Uterus (tissue), 2 donors: ENCODE data around the gene SMAD3.

Source experiments
- POLR2A ChIP-seq, 2 donors: fragments of 450-650 bp; IDR thresholded peaks; one replicate each; pipeline ENCODE4 v1.6.1; 2016; ENCODE audit warnings: antibody characterized with exemption in 2 of 2, mild to moderate bottlenecking in 1 of 2, moderate library complexity in 1 of 2
- TF ChIP-seq, protein P1 (sequence below), 4 experiments: fragments of 200-600 bp in 2 of 4; fragments of 450-650 bp in 2 of 4; sonication (generic) in 2 of 4; IDR thresholded peaks; one replicate each; pipeline ENCODE4 v1.5.1; 2016 to 2019; ENCODE audit warnings: antibody characterized with exemption in 4 of 4, mild to moderate bottlenecking in 2 of 4, moderate library complexity in 1 of 4

DNA sequence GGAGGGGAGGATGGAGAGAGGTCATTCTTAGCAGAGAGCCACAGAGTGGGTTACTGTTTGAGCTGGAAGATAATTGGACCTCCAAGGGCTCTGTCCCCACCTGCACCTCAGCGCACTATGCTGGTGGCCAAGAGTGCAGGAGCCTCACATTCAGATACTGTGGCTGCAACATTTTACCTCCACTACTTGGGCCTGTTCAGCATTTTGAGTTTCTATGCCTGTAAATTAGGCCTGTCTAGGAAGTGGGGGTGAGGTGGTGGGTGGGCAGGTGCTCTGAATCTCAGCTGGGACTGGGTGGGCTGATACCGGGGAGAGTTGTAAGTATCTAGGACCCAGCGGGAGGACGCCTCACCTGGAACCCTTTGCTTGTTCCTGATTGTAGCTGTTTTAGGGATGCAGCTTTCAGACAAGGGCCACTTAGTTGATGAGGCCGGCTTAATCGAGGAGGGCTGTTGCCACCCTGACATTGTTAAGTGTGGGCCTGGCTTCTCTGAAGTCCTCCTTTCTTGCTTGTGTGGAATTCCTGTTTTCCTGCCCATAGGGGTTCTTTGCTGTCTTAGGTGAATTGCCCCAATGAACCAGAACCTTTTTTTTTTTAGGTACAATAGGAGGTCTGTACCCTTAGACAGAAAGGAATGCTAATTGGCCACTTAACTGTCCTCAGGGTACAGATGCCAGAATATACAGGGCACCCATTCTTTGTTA lies 83.8 kb downstream of the SMAD3 start:
- TF ChIP-seq, protein P1, sequence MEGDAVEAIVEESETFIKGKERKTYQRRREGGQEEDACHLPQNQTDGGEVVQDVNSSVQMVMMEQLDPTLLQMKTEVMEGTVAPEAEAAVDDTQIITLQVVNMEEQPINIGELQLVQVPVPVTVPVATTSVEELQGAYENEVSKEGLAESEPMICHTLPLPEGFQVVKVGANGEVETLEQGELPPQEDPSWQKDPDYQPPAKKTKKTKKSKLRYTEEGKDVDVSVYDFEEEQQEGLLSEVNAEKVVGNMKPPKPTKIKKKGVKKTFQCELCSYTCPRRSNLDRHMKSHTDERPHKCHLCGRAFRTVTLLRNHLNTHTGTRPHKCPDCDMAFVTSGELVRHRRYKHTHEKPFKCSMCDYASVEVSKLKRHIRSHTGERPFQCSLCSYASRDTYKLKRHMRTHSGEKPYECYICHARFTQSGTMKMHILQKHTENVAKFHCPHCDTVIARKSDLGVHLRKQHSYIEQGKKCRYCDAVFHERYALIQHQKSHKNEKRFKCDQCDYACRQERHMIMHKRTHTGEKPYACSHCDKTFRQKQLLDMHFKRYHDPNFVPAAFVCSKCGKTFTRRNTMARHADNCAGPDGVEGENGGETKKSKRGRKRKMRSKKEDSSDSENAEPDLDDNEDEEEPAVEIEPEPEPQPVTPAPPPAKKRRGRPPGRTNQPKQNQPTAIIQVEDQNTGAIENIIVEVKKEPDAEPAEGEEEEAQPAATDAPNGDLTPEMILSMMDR (IDR thresholded peaks at IDR 0.05), result no peak
- TF ChIP-seq POLR2A (IDR thresholded peaks at IDR 0.05), result no peak
